HCT116 (cell line): Measurements from ENCODE around the gene SCAF8. TPM values are rescaled to one million over a fixed set of nuclear protein-coding genes. Genes with fewer than 3 reads are reported as not detected.

ENCODE experiments used
- ATAC-seq: fragments of 200-7000 bp; cut with Tn5 transposase; 2 replicates; pipeline ENCODE4 v1.9.1; 2020; ENCODE audit warnings: mild to moderate bottlenecking, moderate library complexity
- BruUV-seq: library from RNA; stranded (reverse); fragments of 400-500 nt; replicated peaks from 2 replicates; lab custom pipeline; 2021; lab: Mats Ljungman, UMichigan
- CTCF ChIA-PET: fragments of 300-600 bp; sonication (Branson Sonifier 250); formaldehyde crosslinking; loops from one replicate; lab custom pipeline; 2021; ENCODE audit warnings: antibody characterized with exemption; lab: Charles Lee
- POLR2A ChIA-PET: fragments of 300-600, 350-600 bp; sonication (Branson Sonifier 250); formaldehyde crosslinking; loops from one replicate; lab custom pipeline; 2021; ENCODE audit warnings: antibody characterized with exemption; lab: Charles Lee
- RAD21 ChIA-PET, 2 experiments: fragments of 300-600 bp; sonication (Branson Sonifier 250); formaldehyde crosslinking; loops; one replicate each; lab custom pipeline; 2023; ENCODE audit warnings: low total read pairs in 2 of 2; ENCODE audit not compliant: uncharacterized antibody in 2 of 2, unreplicated experiment in 2 of 2, low non-redundant PET in 1 of 2; lab: Charles Lee
- DNase-seq: peaks from one replicate; pipeline ENCODE4 v3.0.0-alpha.2; 2010; ENCODE audit warnings: low read depth, low spot score
- H2AFZ ChIP-seq: fragments of 200-600 bp; shearing (Covaris generic), sonication (generic); 2 replicates; pipeline ENCODE4 v1.6.1; 2017; ENCODE audit warnings: low read depth, mixed run types, mixed read lengths, antibody characterized with exemption, low read length; ENCODE audit not compliant: poor library complexity, severe bottlenecking
- H3K27ac ChIP-seq: 2 replicates; pipeline ENCODE4 v1.5.1; 2012; ENCODE audit warnings: low read depth, low read length
- H3K27me3 ChIP-seq: fragments of 200-600 bp; sonication (generic); 2 replicates; pipeline ENCODE4 v1.6.1; 2016; ENCODE audit warnings: mixed run types, low read length, mixed read lengths; ENCODE audit not compliant: insufficient read depth
- H3K36me3 ChIP-seq, 2 experiments: fragments of 200-500 bp in 1 of 2; fragments of 200-600 bp in 1 of 2; sonication (Bioruptor generic) in 1 of 2; sonication (generic) in 1 of 2; 2 replicates each; pipeline versions ENCODE4 v1.5.1 to v1.6.1; 2014 to 2016; ENCODE audit warnings: low read length in 2 of 2, inconsistent platforms in 1 of 2, mixed read lengths in 1 of 2, mixed run types in 1 of 2; ENCODE audit not compliant: insufficient read depth in 2 of 2, control insufficient read depth in 1 of 2
- H3K4me1 ChIP-seq, 2 experiments: fragments of 200-600 bp in 1 of 2; sonication (generic) in 1 of 2; 2 replicates each; pipeline versions ENCODE4 v1.5.1 to v1.6.1; 2012 to 2017; ENCODE audit warnings: low read length in 2 of 2, inconsistent platforms in 1 of 2, mild to moderate bottlenecking in 1 of 2, mixed read lengths in 1 of 2, mixed run types in 1 of 2, moderate library complexity in 1 of 2; ENCODE audit not compliant: insufficient read depth in 2 of 2, control insufficient read depth in 1 of 2
- H3K4me2 ChIP-seq: fragments of 200-600 bp; sonication (generic); 2 replicates; pipeline ENCODE4 v1.6.1; 2017; ENCODE audit warnings: mixed run types, low read length, mixed read lengths
- H3K4me3 ChIP-seq, 2 experiments: fragments of 200-600 bp in 1 of 2; sonication (generic) in 1 of 2; replicated peaks in 1 of 2; 2 replicates each; pipeline ENCODE4 v1.5.1; 2011 to 2016; ENCODE audit warnings: low read length in 2 of 2, control low read depth in 1 of 2, low read depth in 1 of 2, mild to moderate bottlenecking in 1 of 2, mixed read lengths in 1 of 2, mixed run types in 1 of 2
- H3K79me2 ChIP-seq: fragments of 200-600 bp; sonication (generic); 2 replicates; pipeline ENCODE4 v1.6.1; 2017; ENCODE audit warnings: mild to moderate bottlenecking, mixed run types, low read length, moderate library complexity, mixed read lengths; ENCODE audit not compliant: insufficient read depth
- H3K9ac ChIP-seq: fragments of 200-600 bp; sonication (generic); 2 replicates; pipeline ENCODE4 v1.6.1; 2016; ENCODE audit warnings: low read length, mixed read lengths
- H3K9me2 ChIP-seq: fragments of 200-600 bp; sonication (generic), shearing (Covaris generic); 2 replicates; pipeline ENCODE4 v1.6.1; 2017; ENCODE audit warnings: mixed run types, mild to moderate bottlenecking, moderate library complexity; ENCODE audit not compliant: insufficient read depth
- H3K9me3 ChIP-seq, 2 experiments: fragments of 200-500 bp in 1 of 2; fragments of 200-600 bp in 1 of 2; sonication (Bioruptor generic) in 1 of 2; sonication (generic) in 1 of 2; 2 replicates each; pipeline ENCODE4 v1.6.1; 2014 to 2017; ENCODE audit warnings: low read length in 2 of 2, mixed read lengths in 2 of 2, inconsistent platforms in 1 of 2, low read depth in 1 of 2, mild to moderate bottlenecking in 1 of 2, mixed run types in 1 of 2, moderate library complexity in 1 of 2; ENCODE audit not compliant: control insufficient read depth in 1 of 2, insufficient read depth in 1 of 2
- H4K20me1 ChIP-seq: fragments of 200-600 bp; sonication (generic), shearing (Covaris generic); 2 replicates; pipeline ENCODE4 v1.6.1; 2017; ENCODE audit warnings: mixed run types, mild to moderate bottlenecking, moderate library complexity; ENCODE audit not compliant: insufficient read depth
- CBX3 ChIP-seq: IDR thresholded peaks from 2 replicates; pipeline ENCODE4 v1.6.1; 2012; ENCODE audit warnings: low read depth
- EGR1 ChIP-seq: IDR thresholded peaks from 2 replicates; pipeline ENCODE4 v1.6.1; 2012; ENCODE audit warnings: low read depth
- ELF1 ChIP-seq: IDR thresholded peaks from 2 replicates; pipeline ENCODE4 v1.6.1; 2012; ENCODE audit warnings: low read depth, borderline replicate concordance
- EZH2 ChIP-seq: fragments of 200-600 bp; sonication (generic); IDR thresholded peaks from 2 replicates; pipeline ENCODE4 v1.6.1; 2017; ENCODE audit warnings: antibody characterized with exemption, mixed run types
- JUND ChIP-seq: IDR thresholded peaks from 2 replicates; pipeline ENCODE4 v1.6.1; 2012
- SP1 ChIP-seq: IDR thresholded peaks from 2 replicates; pipeline ENCODE4 v1.6.1; 2012; ENCODE audit warnings: low read depth
- ZBTB33 ChIP-seq: IDR thresholded peaks from 2 replicates; pipeline ENCODE4 v1.6.1; 2011; ENCODE audit warnings: mild to moderate bottlenecking, low read length, moderate library complexity; ENCODE audit not compliant: insufficient replicate concordance; ENCODE audit errors: extremely low read depth
- intact Hi-C: fragments of 100-400 bp; cut with micrococcal nuclease; formaldehyde crosslinking; loops from 2 replicates; pipeline ENCODE4 v1.10.0; 2022
- total RNA-seq: library from RNA; stranded (reverse); gene quantifications from one replicate; pipeline ENCODE4 v1.2.1, GENCODE V29; 2021; ENCODE audit not compliant: unreplicated experiment

SCAF8 gene
- total RNA-seq, 1 experiment from 2014 or later, result 34.6 TPM

GRCh38 chr6:154751011-154751800 lies 18.0 kb downstream of the SCAF8 start (continued):
- TF ChIP-seq EGR1, result no peak
- TF ChIP-seq, all 23 proteins: peak for 0

- no peak for DNase-seq
- Histone ChIP-seq H3K4me1 (no peaks in the 10 kb centered on the region), H4K20me1 (peaks cover 27% of the 10 kb centered on the region; the same call in 1 of the 2 replicates), H3K4me2 (no peak overlapping the region), H3K9ac (no peak overlapping the region), H2AFZ (no peak overlapping the region), H3K4me3 (no peak overlapping the region), H3K9me3 (no peaks in the 10 kb centered on the region), H3K79me2 (peaks cover 100% of the 10 kb centered on the region), H3K27ac (no peak overlapping the region), H3K36me3 (no peaks in the 10 kb centered on the region)
- no peak for ATAC-seq
- intact Hi-C loops, result no loop called here
- CTCF ChIA-PET, result no interaction called here
- TF ChIP-seq EGR1, result no peak
- no peak for TF ChIP-seq SP1
- TF ChIP-seq ZBTB33, result no peak
- TF ChIP-seq CBX3, result no peak
- TF ChIP-seq EZH2, result no peak
- no peak for TF ChIP-seq JUND
- no peak for TF ChIP-seq ELF1
- TF ChIP-seq, all 23 proteins: peak for 0
- no peaks in the 10 kb centered on the region for H3K9me2 ChIP-seq
- ChIA-PET RAD21 (no interaction called here), POLR2A (no interaction called here)
- no TSS peak for BruUV-seq
- H3K27me3 ChIP-seq, result no peaks in the 10 kb centered on the region
These were observed 18.8 kb downstream of the SCAF8 start for GRCh38 chr6:154752022-154752421.
